ENCODE results near the gene EMILIN1. TPM values are rescaled to one million over a fixed set of nuclear protein-coding genes. Genes with fewer than 3 reads are reported as not detected.
"Not testable (repeated sequence)": the region's sequence is repeated elsewhere in the genome, so short reads cannot be mapped to it uniquely, and the experiment has no call there.

EMILIN1 gene
- total RNA-seq, 1 donor from 2014 or later = 25.8 TPM

GRCh38 chr2:27074738-27075565 is 3.5 kb upstream of the EMILIN1 start:
- peak; percentile 84 for DNase-seq (ENCODE audit: missing footprints)
- intact Hi-C loops (cut with DNase I) = loop anchor here (5.0 kb wide), 1 partner anchor 43 kb away; the partner anchor contains the start of gene TMEM214

GRCh38 chr2:27075566-27075871 is 2.9 kb upstream of the EMILIN1 start:
- intact Hi-C loops (cut with DNase I); DNase-seq (ENCODE audit: missing footprints); ATAC-seq: not testable (repeated sequence)

More at GRCh38 chr2:27074738-27075565, 3.5 kb upstream of the EMILIN1 start:
- ATAC-seq = no peak

GRCh38 chr2:27076323-27076722 is 2.1 kb upstream of the EMILIN1 start:
- intact Hi-C loops (cut with DNase I) = no loop called here
- DNase-seq (ENCODE audit: missing footprints) (no peak), ATAC-seq (no peak)

GRCh38 chr2:27077231-27077630 is 1.2 kb upstream of the EMILIN1 start:
- DNase-seq (ENCODE audit: missing footprints) (no peak), ATAC-seq (no peak)
- intact Hi-C loops (cut with DNase I) = no loop called here

GRCh38 chr2:27079233-27080139 is 1.1 kb downstream of the EMILIN1 start:
- ATAC-seq (no peak), DNase-seq (ENCODE audit: missing footprints) (no peak)
- intact Hi-C loops (cut with DNase I) = no loop called here

GRCh38 chr2:27080140-27080469 is 1.7 kb downstream of the EMILIN1 start:
- ATAC-seq = no peak
- no peak for DNase-seq (ENCODE audit: missing footprints)
- intact Hi-C loops (cut with DNase I) = no loop called here

- no peak for ATAC-seq
- DNase-seq (ENCODE audit: missing footprints) = no peak
- intact Hi-C loops (cut with DNase I) = no loop called here
Measured at GRCh38 chr2:27080603-27080936, 2.2 kb downstream of the EMILIN1 start.

GRCh38 chr2:27081984-27082772 is 3.8 kb downstream of the EMILIN1 start:
- intact Hi-C loops (cut with DNase I) = no loop called here
- DNase-seq (ENCODE audit: missing footprints) = no peak
- no peak for ATAC-seq

GRCh38 chr2:27082773-27083409 is 4.5 kb downstream of the EMILIN1 start:
- ATAC-seq = no peak
- DNase-seq (ENCODE audit: missing footprints) = no peak
- intact Hi-C loops (cut with DNase I) = no loop called here

GRCh38 chr2:27083410-27084296 is 5.2 kb downstream of the EMILIN1 start:
- DNase-seq (ENCODE audit: missing footprints) (no peak), ATAC-seq (no peak)
- intact Hi-C loops (cut with DNase I) = no loop called here

GRCh38 chr2:27084297-27085061 is 6.1 kb downstream of the EMILIN1 start:
- intact Hi-C loops (cut with DNase I) = loop anchor here (5.0 kb wide), 1 partner anchor 52 kb away; the partner anchor contains the start of gene TMEM214
- ATAC-seq (no peak), DNase-seq (ENCODE audit: missing footprints) (no peak)

- ATAC-seq = no peak
- no peak for DNase-seq (ENCODE audit: missing footprints)
- intact Hi-C loops (cut with DNase I) = loop anchor here (5.0 kb wide), 1 partner anchor 53 kb away; the partner anchor contains the start of gene TMEM214
Measured at GRCh38 chr2:27085062-27085672, 6.8 kb downstream of the EMILIN1 start.

GRCh38 chr2:27085673-27086089 is 7.3 kb downstream of the EMILIN1 start:
- peak; percentile 62 for ATAC-seq
- intact Hi-C loops (cut with DNase I) = loop anchor here (1.0 to 5.0 kb wide), 3 partner anchors 34 to 125 kb away; partner anchors contain the start of genes AGBL5 and TMEM214
- peak; percentile 92 for DNase-seq (ENCODE audit: missing footprints)

- intact Hi-C loops (cut with DNase I) = loop anchor here (1.0 to 5.0 kb wide), 3 partner anchors 35 to 125 kb away; partner anchors contain the start of genes AGBL5 and TMEM214
- peak; percentile 93 for ATAC-seq
- peak; percentile 98 for DNase-seq (ENCODE audit: missing footprints)
Measured at GRCh38 chr2:27086090-27086723, 7.8 kb downstream of the EMILIN1 start.

GRCh38 chr2:27086724-27087593 is 8.5 kb downstream of the EMILIN1 start, which contains the start of gene KHK:
Gene KHK, plus strand, starts transcription at chr2:27086772. Its CDS starts 488 bp downstream, at chr2:27087260.
- DNase-seq (ENCODE audit: missing footprints) (no peak), ATAC-seq (no peak)
- intact Hi-C loops (cut with DNase I) = loop anchor here (1.0 to 5.0 kb wide), 3 partner anchors 36 to 126 kb away; partner anchors contain the start of genes AGBL5 and TMEM214
